K562 (cell line): ENCODE data around the gene THAP9. TPM values are rescaled to one million over a fixed set of nuclear protein-coding genes. Genes with fewer than 3 reads are reported as not detected.

ENCODE experiments used
- ATF1 ChIP-seq, 2 experiments: fragments of 450-650 bp in 1 of 2; IDR thresholded peaks; 2 replicates each; pipeline ENCODE4 v1.6.1; 2016; ENCODE audit warnings: missing compliant biosample characterization in 1 of 2, missing genetic modification characterization in 1 of 2
- CCAR2 ChIP-seq: fragments of 200-400 bp; formaldehyde crosslinking; IDR thresholded peaks from 2 replicates; pipeline ENCODE4 v1.6.1; 2017; ENCODE audit warnings: mild to moderate bottlenecking, low read depth, low read length
- FIP1L1 ChIP-seq: fragments of 200-400 bp; formaldehyde crosslinking; IDR thresholded peaks from 2 replicates; pipeline ENCODE4 v1.6.1; 2018; ENCODE audit warnings: mild to moderate bottlenecking, low read depth, low read length; ENCODE audit not compliant: poor library complexity, severe bottlenecking
- HMG20B ChIP-seq: fragments of 250-450 bp; sonication (Bioruptor Pico); IDR thresholded peaks from 2 replicates; pipeline ENCODE4 v1.5.0; 2021; ENCODE audit warnings: mild to moderate bottlenecking
- KAT8 ChIP-seq: fragments of 450-650 bp; IDR thresholded peaks from 2 replicates; pipeline ENCODE4 v1.6.1; 2016; ENCODE audit warnings: low read depth, mild to moderate bottlenecking
- LCOR ChIP-seq: sonication (generic); formaldehyde crosslinking; IDR thresholded peaks from 2 replicates; pipeline ENCODE4 v1.8.0; 2022; ENCODE audit warnings: mild to moderate bottlenecking, missing genetic modification reagents
- MLLT1 ChIP-seq, 2 experiments: fragments of 450-650 bp; IDR thresholded peaks; 2 replicates each; pipeline ENCODE4 v1.6.1; 2016
- NR1H2 ChIP-seq: sonication (generic); formaldehyde crosslinking; IDR thresholded peaks from 2 replicates; pipeline ENCODE4 v1.4.0; 2020; ENCODE audit warnings: mild to moderate bottlenecking, missing genetic modification reagents
- RBM15 ChIP-seq: fragments of 200-400 bp; formaldehyde crosslinking; IDR thresholded peaks from 2 replicates; pipeline ENCODE4 v1.6.1; 2018; ENCODE audit warnings: mild to moderate bottlenecking, low read length, moderate library complexity; ENCODE audit not compliant: insufficient read depth
- RBM34 ChIP-seq: fragments of 200-400 bp; formaldehyde crosslinking; IDR thresholded peaks from 2 replicates; pipeline ENCODE4 v1.6.1; 2018; ENCODE audit warnings: low read length, borderline replicate concordance; ENCODE audit not compliant: insufficient read depth
- SMC3 ChIP-seq: conservative IDR thresholded peaks from 2 replicates; pipeline ENCODE4 v1.6.1; 2011; ENCODE audit warnings: low read depth, low read length, improper control_type of control experiment; ENCODE audit not compliant: insufficient read depth
- STAT5A ChIP-seq: IDR thresholded peaks from 2 replicates; pipeline ENCODE4 v1.6.1; 2012; ENCODE audit warnings: low read length, inconsistent platforms, borderline replicate concordance
- XRCC3 ChIP-seq: fragments of 450-650 bp; IDR thresholded peaks from 2 replicates; pipeline ENCODE4 v1.6.1; 2017; ENCODE audit warnings: mild to moderate bottlenecking, moderate library complexity
- ZBTB8A ChIP-seq: fragments of 450-650 bp; IDR thresholded peaks from 2 replicates; pipeline ENCODE4 v1.6.1; 2018; ENCODE audit warnings: mild to moderate bottlenecking, moderate library complexity; ENCODE audit not compliant: partially characterized antibody
- ZNF644 ChIP-seq: fragments of 200-800 bp; sonication (Bioruptor generic); IDR thresholded peaks from 2 replicates; pipeline ENCODE4 v1.6.1; 2016; ENCODE audit warnings: low read depth, missing genetic modification characterization, missing compliant biosample characterization
- ZSCAN32 ChIP-seq: fragments of 450-650 bp; formaldehyde crosslinking; IDR thresholded peaks from 2 replicates; pipeline ENCODE4 v1.4.0; 2020; ENCODE audit warnings: mild to moderate bottlenecking, moderate library complexity
- polyA plus RNA-seq, 8 experiments: library from polyadenylated mRNA; depleted of rRNA in 4 of 8; stranded (reverse) in 5 of 8; unstranded in 3 of 8; fragments of >200 nt; fragmentation: Nextera tagmentation in 2 of 8; fragmentation: Illumina TruSeq in 1 of 8; extraction: Ambion mirVana in 2 of 8; extraction: Trizol in 1 of 8; gene quantifications; 2 replicates each; pipeline versions ENCODE4 v1.2.1 to v1.2.3, GENCODE V29; 2011 to 2014; ENCODE audit warnings: inconsistent platforms in 1 of 8, missing spikeins in 1 of 8
- total RNA-seq, 7 experiments: library from RNA; depleted of rRNA in 6 of 7; stranded (reverse); fragments of >200 nt in 6 of 7; fragmentation: Illumina TruSeq in 2 of 7; extraction: Trizol in 2 of 7; gene quantifications; 2 replicates each; pipeline versions ENCODE4 v1.2.1 to v1.2.3, GENCODE V29; 2011 to 2021; ENCODE audit warnings: low replicate concordance in 1 of 7
- TF ChIP-seq, protein P1 (sequence below): fragments of 250-450 bp; sonication (Bioruptor Pico); IDR thresholded peaks from 2 replicates; pipeline ENCODE4 v1.8.0; 2022; ENCODE audit warnings: moderate library complexity, mild to moderate bottlenecking, inconsistent platforms
- TF ChIP-seq, protein P2 (sequence below): fragments of 250-450 bp; sonication (Bioruptor Pico); IDR thresholded peaks from 2 replicates; pipeline ENCODE4 v1.4.0; 2020; ENCODE audit warnings: mild to moderate bottlenecking, moderate library complexity
- TF ChIP-seq, protein P3 (sequence below): sonication (generic); formaldehyde crosslinking; IDR thresholded peaks from 2 replicates; pipeline ENCODE4 v1.8.0; 2022; ENCODE audit warnings: missing genetic modification reagents, mild to moderate bottlenecking, moderate library complexity, borderline replicate concordance
- TF ChIP-seq, protein P4 (sequence below): fragments of 250-450 bp; sonication (Bioruptor Pico); IDR thresholded peaks from 2 replicates; pipeline ENCODE4 v1.5.0; 2020; ENCODE audit warnings: mild to moderate bottlenecking

THAP9 gene
- total and polyA plus RNA-seq, 9 of the 15 experiments (the other 6 are each of a cell fraction or from before 2014, with no cell fraction given) = 3.4 to 7.0 (median 5.4) TPM

DNA sequence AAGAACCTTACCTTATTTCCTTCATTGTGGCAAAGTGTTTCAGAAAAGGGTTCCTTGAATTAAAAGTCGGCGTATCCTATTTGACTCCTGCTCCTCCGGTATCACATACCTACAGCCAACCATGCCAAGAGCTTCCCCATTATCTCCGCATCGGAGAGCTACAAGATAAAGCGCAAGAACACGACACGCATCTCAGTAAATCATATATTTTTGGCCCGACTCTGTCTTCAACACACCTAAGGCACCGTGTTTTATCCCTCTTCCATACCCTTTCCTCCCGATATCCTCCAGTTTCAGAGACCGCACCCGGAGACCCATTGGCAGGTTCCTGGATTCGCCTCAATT, 497 bp upstream of the THAP9 start (continued):
- TF ChIP-seq, protein P1, sequence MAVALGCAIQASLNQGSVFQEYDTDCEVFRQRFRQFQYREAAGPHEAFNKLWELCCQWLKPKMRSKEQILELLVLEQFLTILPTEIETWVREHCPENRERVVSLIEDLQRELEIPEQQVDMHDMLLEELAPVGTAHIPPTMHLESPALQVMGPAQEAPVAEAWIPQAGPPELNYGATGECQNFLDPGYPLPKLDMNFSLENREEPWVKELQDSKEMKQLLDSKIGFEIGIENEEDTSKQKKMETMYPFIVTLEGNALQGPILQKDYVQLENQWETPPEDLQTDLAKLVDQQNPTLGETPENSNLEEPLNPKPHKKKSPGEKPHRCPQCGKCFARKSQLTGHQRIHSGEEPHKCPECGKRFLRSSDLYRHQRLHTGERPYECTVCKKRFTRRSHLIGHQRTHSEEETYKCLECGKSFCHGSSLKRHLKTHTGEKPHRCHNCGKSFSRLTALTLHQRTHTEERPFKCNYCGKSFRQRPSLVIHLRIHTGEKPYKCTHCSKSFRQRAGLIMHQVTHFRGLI (CRISPR knock-in tag) = no peak
- TF ChIP-seq, protein P2, sequence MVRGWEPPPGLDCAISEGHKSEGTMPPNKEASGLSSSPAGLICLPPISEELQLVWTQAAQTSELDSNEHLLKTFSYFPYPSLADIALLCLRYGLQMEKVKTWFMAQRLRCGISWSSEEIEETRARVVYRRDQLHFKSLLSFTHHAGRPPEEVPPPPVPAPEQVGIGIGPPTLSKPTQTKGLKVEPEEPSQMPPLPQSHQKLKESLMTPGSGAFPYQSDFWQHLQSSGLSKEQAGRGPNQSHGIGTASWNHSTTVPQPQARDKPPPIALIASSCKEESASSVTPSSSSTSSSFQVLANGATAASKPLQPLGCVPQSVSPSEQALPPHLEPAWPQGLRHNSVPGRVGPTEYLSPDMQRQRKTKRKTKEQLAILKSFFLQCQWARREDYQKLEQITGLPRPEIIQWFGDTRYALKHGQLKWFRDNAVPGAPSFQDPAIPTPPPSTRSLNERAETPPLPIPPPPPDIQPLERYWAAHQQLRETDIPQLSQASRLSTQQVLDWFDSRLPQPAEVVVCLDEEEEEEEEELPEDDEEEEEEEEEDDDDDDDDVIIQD (CRISPR knock-in tag) = no peak
- TF ChIP-seq LCOR (CRISPR knock-in tag) = no peak
- no peak for TF ChIP-seq ZSCAN32 (CRISPR knock-in tag)
- no peak for TF ChIP-seq ZNF644 (tag)
- no peak for TF ChIP-seq CCAR2
- no peak for TF ChIP-seq FIP1L1
- no peak for TF ChIP-seq ATF1 (CRISPR knock-in tag; IDR thresholded peaks at IDR 0.05)
- TF ChIP-seq ATF1 (tag; IDR thresholded peaks at IDR 0.05) = no peak
- no peak for TF ChIP-seq XRCC3
- TF ChIP-seq STAT5A = no peak
- TF ChIP-seq SMC3 = no peak
- TF ChIP-seq, protein P3, sequence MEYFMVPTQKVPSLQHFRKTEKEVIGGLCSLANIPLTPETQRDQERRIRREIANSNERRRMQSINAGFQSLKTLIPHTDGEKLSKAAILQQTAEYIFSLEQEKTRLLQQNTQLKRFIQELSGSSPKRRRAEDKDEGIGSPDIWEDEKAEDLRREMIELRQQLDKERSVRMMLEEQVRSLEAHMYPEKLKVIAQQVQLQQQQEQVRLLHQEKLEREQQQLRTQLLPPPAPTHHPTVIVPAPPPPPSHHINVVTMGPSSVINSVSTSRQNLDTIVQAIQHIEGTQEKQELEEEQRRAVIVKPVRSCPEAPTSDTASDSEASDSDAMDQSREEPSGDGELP = no peak
- peak; percentile 85 to 93 for TF ChIP-seq MLLT1 (IDR thresholded peaks at IDR 0.05)
- TF ChIP-seq ZBTB8A = no peak
- TF ChIP-seq NR1H2 (CRISPR knock-in tag) = no peak
- 0 out of 2 replicates have a peak, but pooled peaks have one; percentile 50 for TF ChIP-seq KAT8
- TF ChIP-seq, protein P4, sequence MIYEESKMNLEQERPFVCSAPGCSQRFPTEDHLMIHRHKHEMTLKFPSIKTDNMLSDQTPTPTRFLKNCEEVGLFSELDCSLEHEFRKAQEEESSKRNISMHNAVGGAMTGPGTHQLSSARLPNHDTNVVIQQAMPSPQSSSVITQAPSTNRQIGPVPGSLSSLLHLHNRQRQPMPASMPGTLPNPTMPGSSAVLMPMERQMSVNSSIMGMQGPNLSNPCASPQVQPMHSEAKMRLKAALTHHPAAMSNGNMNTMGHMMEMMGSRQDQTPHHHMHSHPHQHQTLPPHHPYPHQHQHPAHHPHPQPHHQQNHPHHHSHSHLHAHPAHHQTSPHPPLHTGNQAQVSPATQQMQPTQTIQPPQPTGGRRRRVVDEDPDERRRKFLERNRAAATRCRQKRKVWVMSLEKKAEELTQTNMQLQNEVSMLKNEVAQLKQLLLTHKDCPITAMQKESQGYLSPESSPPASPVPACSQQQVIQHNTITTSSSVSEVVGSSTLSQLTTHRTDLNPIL (CRISPR knock-in tag) = no peak
- no peak for TF ChIP-seq RBM15
- no peak for TF ChIP-seq HMG20B (CRISPR knock-in tag)
- no peak for TF ChIP-seq RBM34
